ENCODE measurements around the gene AP3B1.
"Not testable (repeated sequence)": the region's sequence is repeated elsewhere in the genome, so short reads cannot be mapped to it uniquely, and the experiment has no call there.

AP3B1 gene

DNA sequence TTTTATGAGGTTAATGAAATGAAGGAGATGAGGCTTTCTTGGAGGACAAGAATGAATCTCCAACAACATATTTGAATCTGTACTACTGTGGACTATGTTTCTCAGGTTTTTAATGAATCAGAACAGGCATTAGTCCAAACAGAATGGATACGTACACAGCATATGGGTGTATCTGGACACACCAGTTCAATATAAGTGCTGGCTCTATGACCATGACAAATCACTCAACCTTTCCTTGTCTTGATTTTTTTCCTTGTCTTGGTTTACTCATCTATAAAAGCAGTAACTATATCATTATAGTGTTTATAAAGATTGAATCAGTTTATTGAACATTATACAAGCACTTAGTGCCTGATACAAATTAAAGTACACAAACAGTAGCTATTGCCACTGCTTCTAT is 104.1 kb downstream of the AP3B1 start:
- TF ChIP-seq SPI1 (IDR thresholded peaks at IDR 0.05; ENCODE audit: borderline replicate concordance, low read depth) (no peak), POLR2AphosphoS5 (IDR thresholded peaks at IDR 0.05; ENCODE audit: low read depth) (no peak), GABPA (IDR thresholded peaks at IDR 0.05; ENCODE audit: low read depth) (no peak)
- TF ChIP-seq, protein P1, sequence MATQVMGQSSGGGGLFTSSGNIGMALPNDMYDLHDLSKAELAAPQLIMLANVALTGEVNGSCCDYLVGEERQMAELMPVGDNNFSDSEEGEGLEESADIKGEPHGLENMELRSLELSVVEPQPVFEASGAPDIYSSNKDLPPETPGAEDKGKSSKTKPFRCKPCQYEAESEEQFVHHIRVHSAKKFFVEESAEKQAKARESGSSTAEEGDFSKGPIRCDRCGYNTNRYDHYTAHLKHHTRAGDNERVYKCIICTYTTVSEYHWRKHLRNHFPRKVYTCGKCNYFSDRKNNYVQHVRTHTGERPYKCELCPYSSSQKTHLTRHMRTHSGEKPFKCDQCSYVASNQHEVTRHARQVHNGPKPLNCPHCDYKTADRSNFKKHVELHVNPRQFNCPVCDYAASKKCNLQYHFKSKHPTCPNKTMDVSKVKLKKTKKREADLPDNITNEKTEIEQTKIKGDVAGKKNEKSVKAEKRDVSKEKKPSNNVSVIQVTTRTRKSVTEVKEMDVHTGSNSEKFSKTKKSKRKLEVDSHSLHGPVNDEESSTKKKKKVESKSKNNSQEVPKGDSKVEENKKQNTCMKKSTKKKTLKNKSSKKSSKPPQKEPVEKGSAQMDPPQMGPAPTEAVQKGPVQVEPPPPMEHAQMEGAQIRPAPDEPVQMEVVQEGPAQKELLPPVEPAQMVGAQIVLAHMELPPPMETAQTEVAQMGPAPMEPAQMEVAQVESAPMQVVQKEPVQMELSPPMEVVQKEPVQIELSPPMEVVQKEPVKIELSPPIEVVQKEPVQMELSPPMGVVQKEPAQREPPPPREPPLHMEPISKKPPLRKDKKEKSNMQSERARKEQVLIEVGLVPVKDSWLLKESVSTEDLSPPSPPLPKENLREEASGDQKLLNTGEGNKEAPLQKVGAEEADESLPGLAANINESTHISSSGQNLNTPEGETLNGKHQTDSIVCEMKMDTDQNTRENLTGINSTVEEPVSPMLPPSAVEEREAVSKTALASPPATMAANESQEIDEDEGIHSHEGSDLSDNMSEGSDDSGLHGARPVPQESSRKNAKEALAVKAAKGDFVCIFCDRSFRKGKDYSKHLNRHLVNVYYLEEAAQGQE (IDR thresholded peaks at IDR 0.05; ENCODE audit: insufficient replicate concordance, low read depth) = no peak
- TF ChIP-seq, protein P2, sequence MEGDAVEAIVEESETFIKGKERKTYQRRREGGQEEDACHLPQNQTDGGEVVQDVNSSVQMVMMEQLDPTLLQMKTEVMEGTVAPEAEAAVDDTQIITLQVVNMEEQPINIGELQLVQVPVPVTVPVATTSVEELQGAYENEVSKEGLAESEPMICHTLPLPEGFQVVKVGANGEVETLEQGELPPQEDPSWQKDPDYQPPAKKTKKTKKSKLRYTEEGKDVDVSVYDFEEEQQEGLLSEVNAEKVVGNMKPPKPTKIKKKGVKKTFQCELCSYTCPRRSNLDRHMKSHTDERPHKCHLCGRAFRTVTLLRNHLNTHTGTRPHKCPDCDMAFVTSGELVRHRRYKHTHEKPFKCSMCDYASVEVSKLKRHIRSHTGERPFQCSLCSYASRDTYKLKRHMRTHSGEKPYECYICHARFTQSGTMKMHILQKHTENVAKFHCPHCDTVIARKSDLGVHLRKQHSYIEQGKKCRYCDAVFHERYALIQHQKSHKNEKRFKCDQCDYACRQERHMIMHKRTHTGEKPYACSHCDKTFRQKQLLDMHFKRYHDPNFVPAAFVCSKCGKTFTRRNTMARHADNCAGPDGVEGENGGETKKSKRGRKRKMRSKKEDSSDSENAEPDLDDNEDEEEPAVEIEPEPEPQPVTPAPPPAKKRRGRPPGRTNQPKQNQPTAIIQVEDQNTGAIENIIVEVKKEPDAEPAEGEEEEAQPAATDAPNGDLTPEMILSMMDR (IDR thresholded peaks at IDR 0.05; ENCODE audit: insufficient read depth, low read length) = no peak
- Histone ChIP-seq H3K4me3 (replicated peaks; ENCODE audit: insufficient read depth, low read length) (no peak overlapping the region), H3K27ac (replicated peaks) (no peak overlapping the region), H3K27me3 (ENCODE audit: insufficient read depth, poor library complexity, severe bottlenecking) (no peaks in the 10 kb centered on the region)
- DNase-seq (ENCODE audit: low read depth in 1 of 2, low spot score in 1 of 2) = no peak

DNA sequence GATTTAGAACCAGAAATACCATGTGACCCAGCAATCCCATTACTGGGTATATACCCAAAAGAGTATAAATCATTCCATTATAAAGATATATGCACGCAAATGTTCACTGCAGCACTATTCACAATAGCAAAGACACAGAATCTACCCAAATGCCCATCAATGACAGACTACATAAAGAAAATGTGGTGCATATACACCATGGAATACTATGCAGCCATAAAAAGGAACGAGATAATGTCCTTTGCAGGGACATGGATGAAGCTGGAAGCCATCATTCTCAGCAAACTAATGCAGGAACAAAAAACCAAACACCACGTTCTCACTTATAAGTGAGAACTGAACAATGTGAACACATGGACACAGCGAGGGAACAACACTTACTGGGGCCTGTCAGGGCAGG is 105.8 kb downstream of the AP3B1 start:
- DNase-seq (ENCODE audit: low read depth in 1 of 2, low spot score in 1 of 2); H3K27ac ChIP-seq (replicated peaks); H3K27me3 ChIP-seq (ENCODE audit: insufficient read depth, poor library complexity, severe bottlenecking); H3K4me3 ChIP-seq (replicated peaks; ENCODE audit: insufficient read depth, low read length): not testable (repeated sequence)

DNA sequence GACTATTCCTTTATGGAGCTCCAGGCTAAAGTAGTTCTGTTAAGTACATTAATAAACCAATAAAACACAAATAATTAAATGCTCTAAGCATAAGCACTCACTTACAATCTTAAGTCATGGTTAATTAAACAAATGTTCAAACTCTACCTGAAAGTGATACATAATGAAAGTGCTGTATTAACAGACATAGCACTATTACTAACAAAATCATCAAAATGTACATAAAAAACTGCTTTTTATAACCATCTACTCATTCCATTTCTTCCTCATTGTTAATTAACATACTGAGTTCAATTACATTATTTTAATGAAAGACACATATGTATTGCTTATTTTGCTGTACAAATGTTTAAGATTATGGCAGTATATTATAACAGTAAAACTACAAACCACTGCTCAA is 107.3 kb downstream of the AP3B1 start:
- Histone ChIP-seq H3K27me3 (ENCODE audit: insufficient read depth, poor library complexity, severe bottlenecking) (no peaks in the 10 kb centered on the region), H3K27ac (replicated peaks) (no peak overlapping the region), H3K4me3 (replicated peaks; ENCODE audit: insufficient read depth, low read length) (no peak overlapping the region)
- TF ChIP-seq, protein P1 (IDR thresholded peaks at IDR 0.05; ENCODE audit: insufficient replicate concordance, low read depth) = no peak
- TF ChIP-seq, protein P2 (IDR thresholded peaks at IDR 0.05; ENCODE audit: insufficient read depth, low read length) = no peak
- TF ChIP-seq POLR2AphosphoS5 (IDR thresholded peaks at IDR 0.05; ENCODE audit: low read depth) (no peak), GABPA (IDR thresholded peaks at IDR 0.05; ENCODE audit: low read depth) (no peak), SPI1 (IDR thresholded peaks at IDR 0.05; ENCODE audit: borderline replicate concordance, low read depth) (no peak)
- DNase-seq (ENCODE audit: low read depth in 1 of 2, low spot score in 1 of 2) = no peak

DNA sequence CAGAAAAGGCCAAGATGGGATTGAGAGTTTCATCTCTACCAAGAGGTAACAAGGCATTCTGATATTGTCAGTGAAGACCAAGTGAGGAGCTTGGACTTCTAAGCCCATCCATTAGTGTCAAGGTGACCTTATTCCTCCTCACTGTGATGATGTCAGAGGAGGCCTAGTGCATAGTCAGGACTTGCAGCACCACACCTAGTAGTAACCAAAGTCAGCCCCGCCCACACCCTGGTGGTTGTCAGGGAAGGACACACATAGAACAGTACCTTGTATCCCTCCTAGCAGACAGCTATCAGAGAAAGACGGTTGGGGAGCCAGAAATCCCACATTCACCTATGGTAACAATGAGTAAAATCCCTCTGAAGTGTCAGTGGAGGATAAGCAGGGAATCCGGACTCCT is 111.7 kb downstream of the AP3B1 start:
- no peak for DNase-seq (ENCODE audit: low read depth in 1 of 2, low spot score in 1 of 2)
- Histone ChIP-seq H3K27ac (replicated peaks) (no peak overlapping the region), H3K4me3 (replicated peaks; ENCODE audit: insufficient read depth, low read length) (no peak overlapping the region), H3K27me3 (ENCODE audit: insufficient read depth, poor library complexity, severe bottlenecking) (no peaks in the 10 kb centered on the region)
- TF ChIP-seq SPI1 (IDR thresholded peaks at IDR 0.05; ENCODE audit: borderline replicate concordance, low read depth) (no peak), GABPA (IDR thresholded peaks at IDR 0.05; ENCODE audit: low read depth) (no peak), POLR2AphosphoS5 (IDR thresholded peaks at IDR 0.05; ENCODE audit: low read depth) (no peak)
- TF ChIP-seq, protein P1 (IDR thresholded peaks at IDR 0.05; ENCODE audit: insufficient replicate concordance, low read depth) = no peak
- TF ChIP-seq, protein P2 (IDR thresholded peaks at IDR 0.05; ENCODE audit: insufficient read depth, low read length) = no peak
